K562 (cell line): ENCODE measurements around the gene INTS4. TPM values are rescaled to one million over a fixed set of nuclear protein-coding genes. Genes with fewer than 3 reads are reported as not detected.

Source experiments
- DPF2 ChIP-seq: fragments of 450-650 bp; IDR thresholded peaks from 2 replicates; pipeline ENCODE4 v1.6.1; 2016
- SAFB2 ChIP-seq: fragments of 200-400 bp; formaldehyde crosslinking; IDR thresholded peaks from 2 replicates; pipeline ENCODE4 v1.6.1; 2018; ENCODE audit warnings: borderline replicate concordance, low read length, low read depth, moderate library complexity; ENCODE audit not compliant: severe bottlenecking
- polyA plus RNA-seq, 8 experiments: library from polyadenylated mRNA; depleted of rRNA in 4 of 8; stranded (reverse) in 5 of 8; unstranded in 3 of 8; fragments of >200 nt; fragmentation: Nextera tagmentation in 2 of 8; fragmentation: Illumina TruSeq in 1 of 8; extraction: Ambion mirVana in 2 of 8; extraction: Trizol in 1 of 8; gene quantifications; 2 replicates each; pipeline versions ENCODE4 v1.2.1 to v1.2.3, GENCODE V29; 2011 to 2014; ENCODE audit warnings: inconsistent platforms in 1 of 8, missing spikeins in 1 of 8
- total RNA-seq, 7 experiments: library from RNA; depleted of rRNA in 6 of 7; stranded (reverse); fragments of >200 nt in 6 of 7; fragmentation: Illumina TruSeq in 2 of 7; extraction: Trizol in 2 of 7; gene quantifications; 2 replicates each; pipeline versions ENCODE4 v1.2.1 to v1.2.3, GENCODE V29; 2011 to 2021; ENCODE audit warnings: low replicate concordance in 1 of 7
- TF ChIP-seq, protein P1 (sequence below), 2 experiments: fragments of 450-650 bp; formaldehyde crosslinking in 1 of 2; IDR thresholded peaks; 2 replicates each; pipeline versions ENCODE4 v1.4.0 to v1.6.1; 2014 to 2020; ENCODE audit warnings: mild to moderate bottlenecking in 2 of 2, borderline replicate concordance in 1 of 2, low read depth in 1 of 2
- TF ChIP-seq, protein P2 (sequence below): sonication (generic); IDR thresholded peaks from 2 replicates; pipeline ENCODE4 v1.6.1; 2016
- TF ChIP-seq, protein P3 (sequence below): fragments of 250-450 bp; sonication (Bioruptor Pico); IDR thresholded peaks from 2 replicates; pipeline ENCODE4 v1.6.1; 2021; ENCODE audit warnings: mild to moderate bottlenecking
- TF ChIP-seq, protein P4 (sequence below): sonication (generic); formaldehyde crosslinking; IDR thresholded peaks from 2 replicates; pipeline ENCODE4 v1.8.0; 2022; ENCODE audit warnings: mild to moderate bottlenecking, missing genetic modification reagents
- TF ChIP-seq, protein P5 (sequence below): sonication (generic); formaldehyde crosslinking; IDR thresholded peaks from 2 replicates; pipeline ENCODE4 v1.8.0; 2023; ENCODE audit warnings: mild to moderate bottlenecking, missing genetic modification reagents
- TF ChIP-seq, protein P6 (sequence below), 2 experiments: fragments of 450-650 bp in 1 of 2; sonication (generic) in 1 of 2; formaldehyde crosslinking in 1 of 2; IDR thresholded peaks in 1 of 2; conservative IDR thresholded peaks in 1 of 2; 2 replicates each; pipeline versions ENCODE4 v1.6.1 to v1.8.1; 2016 to 2023; ENCODE audit warnings: mild to moderate bottlenecking in 2 of 2, moderate library complexity in 2 of 2, inconsistent platforms in 1 of 2, missing genetic modification reagents in 1 of 2

The INTS4 gene
- total and polyA plus RNA-seq, 9 of the 15 experiments (the other 6 are each of a cell fraction or from before 2014, with no cell fraction given) = 28.4 to 53.4 (median 44.5) TPM

DNA sequence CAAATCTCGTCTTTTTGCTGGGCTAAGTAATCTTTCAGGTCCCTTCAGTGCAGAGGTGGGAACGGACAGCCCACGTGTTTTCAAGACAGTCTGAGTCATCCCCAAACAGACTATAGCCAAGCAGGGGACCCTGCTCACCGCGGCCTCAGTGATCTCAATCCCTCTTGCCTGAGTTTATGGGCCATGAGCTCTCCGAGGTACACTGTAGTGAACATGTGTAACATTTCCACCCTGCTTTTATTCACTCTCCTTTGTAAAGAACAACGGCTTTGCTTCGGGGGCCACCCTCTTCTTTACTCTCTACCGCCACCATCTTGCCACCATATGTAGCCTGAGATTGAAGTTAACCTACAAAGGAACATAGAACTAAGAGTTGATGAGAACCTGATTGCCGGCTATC lies 40.2 kb upstream of the INTS4 start (continued):
- TF ChIP-seq, protein P1, sequence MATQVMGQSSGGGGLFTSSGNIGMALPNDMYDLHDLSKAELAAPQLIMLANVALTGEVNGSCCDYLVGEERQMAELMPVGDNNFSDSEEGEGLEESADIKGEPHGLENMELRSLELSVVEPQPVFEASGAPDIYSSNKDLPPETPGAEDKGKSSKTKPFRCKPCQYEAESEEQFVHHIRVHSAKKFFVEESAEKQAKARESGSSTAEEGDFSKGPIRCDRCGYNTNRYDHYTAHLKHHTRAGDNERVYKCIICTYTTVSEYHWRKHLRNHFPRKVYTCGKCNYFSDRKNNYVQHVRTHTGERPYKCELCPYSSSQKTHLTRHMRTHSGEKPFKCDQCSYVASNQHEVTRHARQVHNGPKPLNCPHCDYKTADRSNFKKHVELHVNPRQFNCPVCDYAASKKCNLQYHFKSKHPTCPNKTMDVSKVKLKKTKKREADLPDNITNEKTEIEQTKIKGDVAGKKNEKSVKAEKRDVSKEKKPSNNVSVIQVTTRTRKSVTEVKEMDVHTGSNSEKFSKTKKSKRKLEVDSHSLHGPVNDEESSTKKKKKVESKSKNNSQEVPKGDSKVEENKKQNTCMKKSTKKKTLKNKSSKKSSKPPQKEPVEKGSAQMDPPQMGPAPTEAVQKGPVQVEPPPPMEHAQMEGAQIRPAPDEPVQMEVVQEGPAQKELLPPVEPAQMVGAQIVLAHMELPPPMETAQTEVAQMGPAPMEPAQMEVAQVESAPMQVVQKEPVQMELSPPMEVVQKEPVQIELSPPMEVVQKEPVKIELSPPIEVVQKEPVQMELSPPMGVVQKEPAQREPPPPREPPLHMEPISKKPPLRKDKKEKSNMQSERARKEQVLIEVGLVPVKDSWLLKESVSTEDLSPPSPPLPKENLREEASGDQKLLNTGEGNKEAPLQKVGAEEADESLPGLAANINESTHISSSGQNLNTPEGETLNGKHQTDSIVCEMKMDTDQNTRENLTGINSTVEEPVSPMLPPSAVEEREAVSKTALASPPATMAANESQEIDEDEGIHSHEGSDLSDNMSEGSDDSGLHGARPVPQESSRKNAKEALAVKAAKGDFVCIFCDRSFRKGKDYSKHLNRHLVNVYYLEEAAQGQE (IDR thresholded peaks at IDR 0.05; ENCODE audit: borderline replicate concordance) = peak; percentile 32; the same call in 1 of the 2 replicates
- TF ChIP-seq, protein P1 (CRISPR knock-in tag; IDR thresholded peaks at IDR 0.05; ENCODE audit: low read depth) = no peak
- TF ChIP-seq, protein P2, sequence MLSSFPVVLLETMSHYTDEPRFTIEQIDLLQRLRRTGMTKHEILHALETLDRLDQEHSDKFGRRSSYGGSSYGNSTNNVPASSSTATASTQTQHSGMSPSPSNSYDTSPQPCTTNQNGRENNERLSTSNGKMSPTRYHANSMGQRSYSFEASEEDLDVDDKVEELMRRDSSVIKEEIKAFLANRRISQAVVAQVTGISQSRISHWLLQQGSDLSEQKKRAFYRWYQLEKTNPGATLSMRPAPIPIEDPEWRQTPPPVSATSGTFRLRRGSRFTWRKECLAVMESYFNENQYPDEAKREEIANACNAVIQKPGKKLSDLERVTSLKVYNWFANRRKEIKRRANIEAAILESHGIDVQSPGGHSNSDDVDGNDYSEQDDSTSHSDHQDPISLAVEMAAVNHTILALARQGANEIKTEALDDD = no peak
- TF ChIP-seq, protein P3, sequence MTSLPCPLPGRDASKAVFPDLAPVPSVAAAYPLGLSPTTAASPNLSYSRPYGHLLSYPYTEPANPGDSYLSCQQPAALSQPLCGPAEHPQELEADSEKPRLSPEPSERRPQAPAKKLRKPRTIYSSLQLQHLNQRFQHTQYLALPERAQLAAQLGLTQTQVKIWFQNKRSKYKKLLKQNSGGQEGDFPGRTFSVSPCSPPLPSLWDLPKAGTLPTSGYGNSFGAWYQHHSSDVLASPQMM (CRISPR knock-in tag) = no peak
- TF ChIP-seq, protein P4, sequence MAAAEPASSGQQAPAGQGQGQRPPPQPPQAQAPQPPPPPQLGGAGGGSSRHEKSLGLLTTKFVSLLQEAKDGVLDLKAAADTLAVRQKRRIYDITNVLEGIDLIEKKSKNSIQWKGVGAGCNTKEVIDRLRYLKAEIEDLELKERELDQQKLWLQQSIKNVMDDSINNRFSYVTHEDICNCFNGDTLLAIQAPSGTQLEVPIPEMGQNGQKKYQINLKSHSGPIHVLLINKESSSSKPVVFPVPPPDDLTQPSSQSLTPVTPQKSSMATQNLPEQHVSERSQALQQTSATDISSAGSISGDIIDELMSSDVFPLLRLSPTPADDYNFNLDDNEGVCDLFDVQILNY (CRISPR knock-in tag) = no peak
- TF ChIP-seq SAFB2 (no peak), DPF2 (peak; percentile 59)
- TF ChIP-seq, protein P5, sequence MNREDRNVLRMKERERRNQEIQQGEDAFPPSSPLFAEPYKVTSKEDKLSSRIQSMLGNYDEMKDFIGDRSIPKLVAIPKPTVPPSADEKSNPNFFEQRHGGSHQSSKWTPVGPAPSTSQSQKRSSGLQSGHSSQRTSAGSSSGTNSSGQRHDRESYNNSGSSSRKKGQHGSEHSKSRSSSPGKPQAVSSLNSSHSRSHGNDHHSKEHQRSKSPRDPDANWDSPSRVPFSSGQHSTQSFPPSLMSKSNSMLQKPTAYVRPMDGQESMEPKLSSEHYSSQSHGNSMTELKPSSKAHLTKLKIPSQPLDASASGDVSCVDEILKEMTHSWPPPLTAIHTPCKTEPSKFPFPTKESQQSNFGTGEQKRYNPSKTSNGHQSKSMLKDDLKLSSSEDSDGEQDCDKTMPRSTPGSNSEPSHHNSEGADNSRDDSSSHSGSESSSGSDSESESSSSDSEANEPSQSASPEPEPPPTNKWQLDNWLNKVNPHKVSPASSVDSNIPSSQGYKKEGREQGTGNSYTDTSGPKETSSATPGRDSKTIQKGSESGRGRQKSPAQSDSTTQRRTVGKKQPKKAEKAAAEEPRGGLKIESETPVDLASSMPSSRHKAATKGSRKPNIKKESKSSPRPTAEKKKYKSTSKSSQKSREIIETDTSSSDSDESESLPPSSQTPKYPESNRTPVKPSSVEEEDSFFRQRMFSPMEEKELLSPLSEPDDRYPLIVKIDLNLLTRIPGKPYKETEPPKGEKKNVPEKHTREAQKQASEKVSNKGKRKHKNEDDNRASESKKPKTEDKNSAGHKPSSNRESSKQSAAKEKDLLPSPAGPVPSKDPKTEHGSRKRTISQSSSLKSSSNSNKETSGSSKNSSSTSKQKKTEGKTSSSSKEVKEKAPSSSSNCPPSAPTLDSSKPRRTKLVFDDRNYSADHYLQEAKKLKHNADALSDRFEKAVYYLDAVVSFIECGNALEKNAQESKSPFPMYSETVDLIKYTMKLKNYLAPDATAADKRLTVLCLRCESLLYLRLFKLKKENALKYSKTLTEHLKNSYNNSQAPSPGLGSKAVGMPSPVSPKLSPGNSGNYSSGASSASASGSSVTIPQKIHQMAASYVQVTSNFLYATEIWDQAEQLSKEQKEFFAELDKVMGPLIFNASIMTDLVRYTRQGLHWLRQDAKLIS (CRISPR knock-in tag) = no peak
- TF ChIP-seq, protein P6, sequence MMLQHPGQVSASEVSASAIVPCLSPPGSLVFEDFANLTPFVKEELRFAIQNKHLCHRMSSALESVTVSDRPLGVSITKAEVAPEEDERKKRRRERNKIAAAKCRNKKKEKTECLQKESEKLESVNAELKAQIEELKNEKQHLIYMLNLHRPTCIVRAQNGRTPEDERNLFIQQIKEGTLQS (IDR thresholded peaks at IDR 0.05) = peak; percentile 84
- TF ChIP-seq, protein P6 (CRISPR knock-in tag; conservative IDR thresholded peaks at IDR 0.05) = peak; percentile 63; the same call in 1 of the 2 replicates
